Kidney (tissue), 14 donors: ENCODE data around the gene DNAJC1. TPM values are rescaled to one million over a fixed set of nuclear protein-coding genes. Genes with fewer than 3 reads are reported as not detected.
A peak's percentile ranks its signal among the peaks of the same experiment; 100 is the strongest.

Experiments used
- DNase-seq, 5 donors: peaks; one replicate each; pipeline ENCODE4 v3.0.0-alpha.2; 2013 to 2020
- FAIRE-seq: peaks from 2 replicates; lab custom pipeline; 2012; peaks lifted over from hg19 to GRCh38; lab: Jason Lieb, UNC
- H3K27ac ChIP-seq, 2 donors: one replicate each; pipeline ENCODE4 v1.7.0; 2013; ENCODE audit warnings: low read depth in 2 of 2, low read length in 2 of 2, inconsistent platforms in 1 of 2
- H3K27me3 ChIP-seq: one replicate; pipeline ENCODE4 v1.7.1; 2013; ENCODE audit warnings: low read length, inconsistent platforms; ENCODE audit not compliant: control insufficient read depth, insufficient read depth
- H3K36me3 ChIP-seq, 3 donors: one replicate each; pipeline versions ENCODE4 v1.7.0 to v1.7.1; 2013; ENCODE audit warnings: low read length in 3 of 3, control low read depth in 1 of 3, inconsistent platforms in 1 of 3; ENCODE audit not compliant: insufficient read depth in 3 of 3, control insufficient read depth in 2 of 3
- H3K4me1 ChIP-seq, 3 donors: one replicate each; pipeline versions ENCODE4 v1.7.0 to v1.7.1; 2013; ENCODE audit warnings: low read length in 3 of 3, inconsistent platforms in 1 of 3, low read depth in 1 of 3; ENCODE audit not compliant: control insufficient read depth in 2 of 3, insufficient read depth in 2 of 3
- H3K4me3 ChIP-seq, 3 donors: one replicate each; pipeline versions ENCODE4 v1.7.0 to v1.8.1; 2013; ENCODE audit warnings: low read length in 3 of 3, control low read depth in 1 of 3, inconsistent platforms in 1 of 3
- H3K9ac ChIP-seq, 3 donors: one replicate each; pipeline versions ENCODE4 v1.7.0 to v1.7.1; 2013; ENCODE audit warnings: low read length in 3 of 3, control low read depth in 1 of 3, inconsistent platforms in 1 of 3
- H3K9me3 ChIP-seq, 3 donors: one replicate each; pipeline versions ENCODE4 v1.7.0 to v1.7.1; 2013; ENCODE audit warnings: low read length in 3 of 3, control low read depth in 1 of 3, inconsistent platforms in 1 of 3; ENCODE audit not compliant: control insufficient read depth in 2 of 3, insufficient read depth in 1 of 3
- intact Hi-C: fragments of 100-400 bp; cut with DNase I; formaldehyde crosslinking; loops from one replicate; pipeline ENCODE4 v1.11.1; 2022
- polyA plus RNA-seq: library from polyadenylated mRNA; stranded (reverse); fragments of 350-450 nt; fragmentation: Illumina TruSeq; extraction: RNeasy Lipid Tissue Mini Kit (QIAGEN cat#74804); gene quantifications from one replicate; pipeline ENCODE4 v1.2.3, GENCODE V29; 2014; ENCODE audit warnings: low read depth, low replicate concordance; ENCODE audit not compliant: insufficient read depth
- total RNA-seq: library from RNA; stranded (reverse); fragmentation: NEBNext Ultra II Directional; extraction: Animal tissue kit (Norgen Biotek cat#: 25700); gene quantifications from one replicate; pipeline ENCODE4 v1.2.1, GENCODE V29; 2021
- TF ChIP-seq, protein P1 (sequence below): IDR thresholded peaks from 3 replicates; pipeline ENCODE4 v1.5.1; 2012; ENCODE audit warnings: mild to moderate bottlenecking, moderate library complexity, borderline replicate concordance; ENCODE audit not compliant: insufficient read depth; ENCODE audit errors: extremely low read depth
- donor health status: control.
- donor health status: control.
- donor health status: control.
- donor health status: control.
- donor health status: control.
- donor health status: DM: yes; HTN: yes; CAD: no.
- donor health status: Normal renal cell carcinoma (clear cell type).

The DNAJC1 gene
- total and polyA plus RNA-seq, 2 donors from 2014 or later, result 33.4 to 34.8 TPM

DNA sequence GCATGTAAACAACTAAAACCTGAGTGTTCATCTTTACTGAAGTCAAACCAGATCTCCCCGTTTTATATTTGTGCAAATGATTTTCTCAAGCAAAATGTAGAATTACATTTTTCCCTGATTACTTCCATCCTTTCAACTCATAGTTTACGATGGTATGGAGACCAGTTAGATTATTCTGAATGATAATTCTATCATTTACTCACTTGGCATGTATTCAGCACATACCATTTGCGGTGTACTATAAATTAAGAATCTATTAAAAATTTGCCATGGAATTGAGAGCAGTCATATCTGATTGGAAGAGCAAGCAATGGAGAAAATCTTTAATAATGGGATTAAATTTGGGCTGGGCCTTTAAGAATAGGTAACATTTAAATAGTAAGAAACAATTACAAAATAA is 22.4 kb downstream of the DNAJC1 start:
- intact Hi-C loops, result no loop called here
- no peak for FAIRE-seq

GRCh38 chr10:21980691-21981090 is 22.8 kb downstream of the DNAJC1 start:
- intact Hi-C loops, result no loop called here
- FAIRE-seq (no peak), DNase-seq (no peak)
- H3K4me3 ChIP-seq, result no peak overlapping the region
- no peak overlapping the region for H3K9ac ChIP-seq
- no peak overlapping the region for H3K27ac ChIP-seq
- no peaks in the 10 kb centered on the region for H3K9me3 ChIP-seq
- no peaks in the 10 kb centered on the region for H3K27me3 ChIP-seq
- peaks cover 0 to 4% (median 0%) of the 10 kb centered on the region in 3 donors for H3K4me1 ChIP-seq
- no peaks in the 10 kb centered on the region for H3K36me3 ChIP-seq
- TF ChIP-seq, protein P1, sequence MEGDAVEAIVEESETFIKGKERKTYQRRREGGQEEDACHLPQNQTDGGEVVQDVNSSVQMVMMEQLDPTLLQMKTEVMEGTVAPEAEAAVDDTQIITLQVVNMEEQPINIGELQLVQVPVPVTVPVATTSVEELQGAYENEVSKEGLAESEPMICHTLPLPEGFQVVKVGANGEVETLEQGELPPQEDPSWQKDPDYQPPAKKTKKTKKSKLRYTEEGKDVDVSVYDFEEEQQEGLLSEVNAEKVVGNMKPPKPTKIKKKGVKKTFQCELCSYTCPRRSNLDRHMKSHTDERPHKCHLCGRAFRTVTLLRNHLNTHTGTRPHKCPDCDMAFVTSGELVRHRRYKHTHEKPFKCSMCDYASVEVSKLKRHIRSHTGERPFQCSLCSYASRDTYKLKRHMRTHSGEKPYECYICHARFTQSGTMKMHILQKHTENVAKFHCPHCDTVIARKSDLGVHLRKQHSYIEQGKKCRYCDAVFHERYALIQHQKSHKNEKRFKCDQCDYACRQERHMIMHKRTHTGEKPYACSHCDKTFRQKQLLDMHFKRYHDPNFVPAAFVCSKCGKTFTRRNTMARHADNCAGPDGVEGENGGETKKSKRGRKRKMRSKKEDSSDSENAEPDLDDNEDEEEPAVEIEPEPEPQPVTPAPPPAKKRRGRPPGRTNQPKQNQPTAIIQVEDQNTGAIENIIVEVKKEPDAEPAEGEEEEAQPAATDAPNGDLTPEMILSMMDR, result no peak

More for the DNA sequence above, 22.4 kb downstream of the DNAJC1 start:
- Histone ChIP-seq H3K27ac (no peak overlapping the region), H3K27me3 (no peaks in the 10 kb centered on the region), H3K9ac (no peak overlapping the region), H3K4me1 (peaks cover 0 to 4% (median 0%) of the 10 kb centered on the region in 3 donors), H3K36me3 (no peaks in the 10 kb centered on the region), H3K9me3 (no peaks in the 10 kb centered on the region), H3K4me3 (no peak overlapping the region)
- TF ChIP-seq, protein P1, result no peak
- no peak for DNase-seq

- H3K4me1 ChIP-seq, result peaks cover 0 to 4% (median 0%) of the 10 kb centered on the region in 3 donors
- no peaks in the 10 kb centered on the region for H3K27me3 ChIP-seq
- TF ChIP-seq, protein P1, result no peak
- no peak overlapping the region for H3K27ac ChIP-seq
- H3K36me3 ChIP-seq, result no peaks in the 10 kb centered on the region
- peak; percentile 60 for FAIRE-seq
- no peaks in the 10 kb centered on the region for H3K9me3 ChIP-seq
- no peak for DNase-seq
- H3K4me3 ChIP-seq, result no peak overlapping the region
- no peak overlapping the region for H3K9ac ChIP-seq
- intact Hi-C loops, result no loop called here
Measured at GRCh38 chr10:21978191-21978862, 25.2 kb downstream of the DNAJC1 start.
